Measurements from ENCODE around the gene PRKD2. TPM values are rescaled to one million over a fixed set of nuclear protein-coding genes. Genes with fewer than 3 reads are reported as not detected.

The PRKD2 gene
- total RNA-seq, 1 donor = 9.0 TPM

DNA sequence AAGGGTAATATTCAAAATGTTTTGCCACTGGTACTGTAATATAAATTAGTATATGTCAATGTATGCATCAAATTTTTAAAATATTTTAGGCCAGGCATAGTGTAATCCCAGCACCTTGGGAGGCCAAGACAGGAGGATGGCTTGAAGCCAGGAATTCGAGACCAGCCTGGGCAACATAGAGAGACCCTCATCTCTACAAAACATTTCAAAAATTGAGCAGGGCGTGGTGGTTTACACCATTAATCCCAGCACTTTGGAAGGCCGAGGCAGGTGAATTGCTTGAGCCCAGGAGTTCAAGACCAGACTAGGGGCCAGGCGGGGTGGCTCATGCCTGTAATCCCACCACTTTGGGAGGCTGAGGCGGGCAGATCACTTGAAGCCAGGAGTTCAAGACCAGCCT lies 43.4 kb upstream of the PRKD2 start:
- Histone ChIP-seq H3K36me3 (ENCODE audit: insufficient read depth, low read length) (peaks cover 10% of the 10 kb centered on the region), H3K4me1 (ENCODE audit: insufficient read depth, low read length) (peaks cover 24% of the 10 kb centered on the region), H4K20me1 (ENCODE audit: insufficient read depth, low read length) (no peaks in the 10 kb centered on the region), H2AFZ (ENCODE audit: low read length) (no peak overlapping the region), H3K9me3 (ENCODE audit: low read depth, low read length) (no peaks in the 10 kb centered on the region), H3K79me2 (ENCODE audit: insufficient read depth, low read length) (peaks cover 5% of the 10 kb centered on the region), H3K27ac (ENCODE audit: low read depth, low read length) (peak overlapping the region; percentile 61), H3K4me3 (ENCODE audit: insufficient read depth, low read length) (no peak overlapping the region), H3K4me2 (ENCODE audit: insufficient read depth, low read length) (peak overlapping the region; percentile 7), H3K27me3 (ENCODE audit: insufficient read depth, low read length) (no peaks in the 10 kb centered on the region)
- TF ChIP-seq, protein P1, sequence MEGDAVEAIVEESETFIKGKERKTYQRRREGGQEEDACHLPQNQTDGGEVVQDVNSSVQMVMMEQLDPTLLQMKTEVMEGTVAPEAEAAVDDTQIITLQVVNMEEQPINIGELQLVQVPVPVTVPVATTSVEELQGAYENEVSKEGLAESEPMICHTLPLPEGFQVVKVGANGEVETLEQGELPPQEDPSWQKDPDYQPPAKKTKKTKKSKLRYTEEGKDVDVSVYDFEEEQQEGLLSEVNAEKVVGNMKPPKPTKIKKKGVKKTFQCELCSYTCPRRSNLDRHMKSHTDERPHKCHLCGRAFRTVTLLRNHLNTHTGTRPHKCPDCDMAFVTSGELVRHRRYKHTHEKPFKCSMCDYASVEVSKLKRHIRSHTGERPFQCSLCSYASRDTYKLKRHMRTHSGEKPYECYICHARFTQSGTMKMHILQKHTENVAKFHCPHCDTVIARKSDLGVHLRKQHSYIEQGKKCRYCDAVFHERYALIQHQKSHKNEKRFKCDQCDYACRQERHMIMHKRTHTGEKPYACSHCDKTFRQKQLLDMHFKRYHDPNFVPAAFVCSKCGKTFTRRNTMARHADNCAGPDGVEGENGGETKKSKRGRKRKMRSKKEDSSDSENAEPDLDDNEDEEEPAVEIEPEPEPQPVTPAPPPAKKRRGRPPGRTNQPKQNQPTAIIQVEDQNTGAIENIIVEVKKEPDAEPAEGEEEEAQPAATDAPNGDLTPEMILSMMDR (IDR thresholded peaks at IDR 0.05; ENCODE audit: extremely low read depth, low read depth, low read length) = no peak
- no peak for DNase-seq (ENCODE audit: insufficient read length, low spot score, missing footprints)

DNA sequence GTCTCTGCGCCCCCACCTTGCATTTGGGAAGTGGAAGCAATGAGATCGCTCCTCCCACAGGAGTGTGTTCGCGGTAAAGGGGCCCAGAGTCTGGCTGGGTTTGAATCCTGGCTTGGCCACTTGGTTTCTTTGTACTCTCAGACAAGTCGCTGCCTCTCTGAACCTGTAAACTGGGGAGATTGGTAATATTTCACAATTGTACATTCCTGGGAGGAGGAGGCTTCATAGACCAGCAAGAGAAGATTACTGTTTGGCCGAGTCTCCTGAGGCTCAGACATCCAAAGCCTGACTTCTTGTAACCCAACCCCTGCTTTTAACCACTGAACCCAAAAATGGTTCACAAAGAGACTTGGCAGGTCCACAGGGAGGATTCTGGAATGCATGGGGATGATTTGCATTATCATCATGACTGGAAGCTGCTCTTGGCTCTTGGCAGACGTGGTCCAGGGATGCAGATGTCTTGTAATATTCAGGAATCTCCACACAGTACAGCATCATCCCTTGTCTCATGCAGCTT lies 43.0 kb upstream of the PRKD2 start:
- peak; percentile 98 for DNase-seq (ENCODE audit: insufficient read length, low spot score, missing footprints)
- TF ChIP-seq, protein P1 (IDR thresholded peaks at IDR 0.05; ENCODE audit: extremely low read depth, low read depth, low read length) = no peak
- no peaks in the 10 kb centered on the region for H3K9me3 ChIP-seq (ENCODE audit: low read depth, low read length)
- peak overlapping the region; percentile 61 for H3K27ac ChIP-seq (ENCODE audit: low read depth, low read length)
- H2AFZ ChIP-seq (ENCODE audit: low read length) = no peak overlapping the region
- peaks cover 5% of the 10 kb centered on the region for H3K79me2 ChIP-seq (ENCODE audit: insufficient read depth, low read length)
- peaks cover 28% of the 10 kb centered on the region for H3K4me1 ChIP-seq (ENCODE audit: insufficient read depth, low read length)
- no peak overlapping the region for H3K4me3 ChIP-seq (ENCODE audit: insufficient read depth, low read length)
- no peaks in the 10 kb centered on the region for H4K20me1 ChIP-seq (ENCODE audit: insufficient read depth, low read length)
- H3K36me3 ChIP-seq (ENCODE audit: insufficient read depth, low read length) = peaks cover 10% of the 10 kb centered on the region
- H3K4me2 ChIP-seq (ENCODE audit: insufficient read depth, low read length) = peak overlapping the region; percentile 53
- no peaks in the 10 kb centered on the region for H3K27me3 ChIP-seq (ENCODE audit: insufficient read depth, low read length)

DNA sequence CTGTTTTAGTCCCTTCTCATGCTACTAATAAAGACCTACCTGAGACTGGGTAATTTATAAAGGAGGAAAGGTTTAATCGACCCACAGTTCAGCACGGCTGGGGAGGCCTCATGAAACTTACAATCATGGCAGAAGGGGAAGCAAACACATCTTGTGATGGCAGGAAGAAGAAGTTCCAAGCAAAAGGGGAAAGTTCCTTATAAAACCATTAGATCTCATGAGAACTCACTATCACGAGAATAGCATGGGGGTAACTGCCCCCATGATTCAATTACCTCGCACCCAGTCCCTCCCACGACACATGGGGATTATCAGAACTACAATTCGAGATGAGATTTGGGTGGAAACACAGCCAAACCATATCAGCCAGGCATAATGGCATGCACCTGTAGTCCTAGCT lies 42.3 kb upstream of the PRKD2 start:
- peaks cover 31% of the 10 kb centered on the region for H3K4me1 ChIP-seq (ENCODE audit: insufficient read depth, low read length)
- H3K36me3 ChIP-seq (ENCODE audit: insufficient read depth, low read length) = peaks cover 10% of the 10 kb centered on the region
- TF ChIP-seq, protein P1 (IDR thresholded peaks at IDR 0.05; ENCODE audit: extremely low read depth, low read depth, low read length) = no peak
- no peak for DNase-seq (ENCODE audit: insufficient read length, low spot score, missing footprints)
- H2AFZ ChIP-seq (ENCODE audit: low read length) = no peak overlapping the region
- H3K27me3 ChIP-seq (ENCODE audit: insufficient read depth, low read length) = no peaks in the 10 kb centered on the region
- H3K4me2 ChIP-seq (ENCODE audit: insufficient read depth, low read length) = peak overlapping the region; percentile 53
- no peaks in the 10 kb centered on the region for H4K20me1 ChIP-seq (ENCODE audit: insufficient read depth, low read length)
- H3K9me3 ChIP-seq (ENCODE audit: low read depth, low read length) = no peaks in the 10 kb centered on the region
- peak overlapping the region; percentile 61 for H3K27ac ChIP-seq (ENCODE audit: low read depth, low read length)
- no peak overlapping the region for H3K4me3 ChIP-seq (ENCODE audit: insufficient read depth, low read length)
- H3K79me2 ChIP-seq (ENCODE audit: insufficient read depth, low read length) = peaks cover 5% of the 10 kb centered on the region

DNA sequence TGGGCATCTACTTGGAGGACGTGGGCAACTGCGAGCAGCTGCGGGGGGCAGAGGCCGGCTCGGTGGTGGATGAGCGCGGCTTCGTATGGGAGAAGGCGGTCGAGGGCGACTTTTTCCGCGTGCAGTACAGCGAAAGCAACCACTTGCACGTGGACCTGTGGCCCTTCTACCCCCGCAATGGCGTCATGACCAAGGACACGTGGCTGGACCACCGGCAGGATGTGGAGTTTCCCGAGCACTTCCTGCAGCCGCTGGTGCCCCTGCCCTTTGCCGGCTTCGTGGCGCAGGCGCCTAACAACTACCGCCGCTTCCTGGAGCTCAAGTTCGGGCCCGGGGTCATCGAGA lies 39.6 kb upstream of the PRKD2 start:
- no peaks in the 10 kb centered on the region for H3K9me3 ChIP-seq (ENCODE audit: low read depth, low read length)
- no peak overlapping the region for H3K27ac ChIP-seq (ENCODE audit: low read depth, low read length)
- no peak overlapping the region for H3K4me3 ChIP-seq (ENCODE audit: insufficient read depth, low read length)
- no peak overlapping the region for H2AFZ ChIP-seq (ENCODE audit: low read length)
- no peak overlapping the region for H3K4me2 ChIP-seq (ENCODE audit: insufficient read depth, low read length)
- no peaks in the 10 kb centered on the region for H4K20me1 ChIP-seq (ENCODE audit: insufficient read depth, low read length)
- H3K27me3 ChIP-seq (ENCODE audit: insufficient read depth, low read length) = no peaks in the 10 kb centered on the region
- H3K79me2 ChIP-seq (ENCODE audit: insufficient read depth, low read length) = peaks cover 5% of the 10 kb centered on the region
- TF ChIP-seq, protein P1 (IDR thresholded peaks at IDR 0.05; ENCODE audit: extremely low read depth, low read depth, low read length) = no peak
- H3K4me1 ChIP-seq (ENCODE audit: insufficient read depth, low read length) = peaks cover 30% of the 10 kb centered on the region
- peaks cover 21% of the 10 kb centered on the region for H3K36me3 ChIP-seq (ENCODE audit: insufficient read depth, low read length)
- DNase-seq (ENCODE audit: insufficient read length, low spot score, missing footprints) = no peak
